GM23338 (cell line): ENCODE results near the gene ACSBG1. TPM values are rescaled to one million over a fixed set of nuclear protein-coding genes. Genes with fewer than 3 reads are reported as not detected.

Source experiments
- ATAC-seq: fragments of 200-7000 bp; cut with Tn5 transposase; 3 replicates; pipeline ENCODE4 v1.9.1; 2020
- DNase-seq: peaks from one replicate; pipeline ENCODE4 v3.0.0-alpha.2; 2015; ENCODE audit warnings: low spot score
- H2AFZ ChIP-seq: fragments of 200-600 bp; sonication (generic); 2 replicates; pipeline ENCODE4 v1.8.0; 2016; ENCODE audit warnings: antibody characterized with exemption, mild to moderate bottlenecking, moderate library complexity
- H3F3A ChIP-seq: fragments of 200-600 bp; sonication (generic); replicated peaks from 2 replicates; pipeline ENCODE4 v1.8.0; 2017; ENCODE audit warnings: antibody characterized with exemption, mixed run types, low read depth
- H3K27ac ChIP-seq: fragments of 200-600 bp; sonication (generic); 2 replicates; pipeline ENCODE4 v1.6.1; 2016; ENCODE audit warnings: low read depth
- H3K27me3 ChIP-seq: fragments of 200-600 bp; sonication (generic); 2 replicates; pipeline ENCODE4 v1.8.0; 2016; ENCODE audit warnings: mild to moderate bottlenecking, mixed run types, moderate library complexity; ENCODE audit not compliant: insufficient read depth
- H3K36me3 ChIP-seq: fragments of 200-600 bp; sonication (generic); 2 replicates; pipeline ENCODE4 v1.8.0; 2016; ENCODE audit warnings: mild to moderate bottlenecking; ENCODE audit not compliant: insufficient read depth
- H3K4me1 ChIP-seq: fragments of 200-600 bp; sonication (generic); 2 replicates; pipeline ENCODE4 v1.8.0; 2016; ENCODE audit warnings: mild to moderate bottlenecking, moderate library complexity; ENCODE audit not compliant: insufficient read depth
- H3K4me2 ChIP-seq: fragments of 200-600 bp; sonication (generic); 2 replicates; pipeline ENCODE4 v1.7.1; 2017; ENCODE audit warnings: mixed run types
- H3K4me3 ChIP-seq: fragments of 200-600 bp; sonication (generic); 2 replicates; pipeline ENCODE4 v1.6.1; 2016; ENCODE audit warnings: mixed run types
- H3K79me2 ChIP-seq: fragments of 200-600 bp; sonication (generic); replicated peaks from 2 replicates; pipeline ENCODE4 v1.8.0; 2017; ENCODE audit warnings: mild to moderate bottlenecking; ENCODE audit not compliant: insufficient read depth
- H3K9me2 ChIP-seq: fragments of 200-600 bp; sonication (generic); 2 replicates; pipeline ENCODE4 v1.8.0; 2017; ENCODE audit not compliant: insufficient read depth
- H4K20me1 ChIP-seq: fragments of 200-600 bp; sonication (generic); replicated peaks from 2 replicates; pipeline ENCODE4 v1.8.0; 2017; ENCODE audit warnings: mild to moderate bottlenecking; ENCODE audit not compliant: insufficient read depth
- H3K27ac Mint-ChIP-seq: 2 replicates; pipeline ENCODE4 v1.8.0; 2020; ENCODE audit warnings: inconsistent platforms, mild to moderate bottlenecking, moderate library complexity, mixed read lengths
- H3K27me3 Mint-ChIP-seq: 3 replicates; pipeline ENCODE4 v1.8.0; 2022; ENCODE audit warnings: low read depth, mild to moderate bottlenecking, moderate library complexity, mixed read lengths, inconsistent platforms; ENCODE audit not compliant: insufficient read depth, poor library complexity
- H3K36me3 Mint-ChIP-seq: 3 replicates; pipeline ENCODE4 v1.8.0; 2021; ENCODE audit warnings: low read depth, mild to moderate bottlenecking, inconsistent platforms, moderate library complexity, mixed read lengths
- H3K4me1 Mint-ChIP-seq: 3 replicates; pipeline ENCODE4 v1.8.0; 2020; ENCODE audit warnings: mild to moderate bottlenecking, inconsistent platforms, mixed read lengths
- H3K4me3 Mint-ChIP-seq: 3 replicates; pipeline ENCODE4 v1.8.0; 2021; ENCODE audit warnings: moderate library complexity, mild to moderate bottlenecking, inconsistent platforms, mixed read lengths
- H3K9me3 Mint-ChIP-seq: 3 replicates; pipeline ENCODE4 v1.8.0; 2020; ENCODE audit warnings: moderate library complexity, mild to moderate bottlenecking, inconsistent platforms, mixed read lengths
- CREB1 ChIP-seq: fragments of 250-450 bp; sonication (Bioruptor Pico); IDR thresholded peaks from 2 replicates; pipeline ENCODE4 v1.5.0; 2020; ENCODE audit warnings: low read depth, mild to moderate bottlenecking, moderate library complexity
- ETS1 ChIP-seq: IDR thresholded peaks from 2 replicates; pipeline ENCODE4 v1.6.1; 2016; ENCODE audit warnings: antibody characterized with exemption
- EZH2phosphoT487 ChIP-seq: fragments of 200-600 bp; sonication (generic); IDR thresholded peaks from one replicate; pipeline ENCODE4 v1.8.1; 2018; ENCODE audit warnings: antibody characterized with exemption; ENCODE audit not compliant: unreplicated experiment
- NANOG ChIP-seq: IDR thresholded peaks from 2 replicates; pipeline ENCODE4 v1.6.1; 2016; ENCODE audit warnings: antibody characterized with exemption, borderline replicate concordance
- POLR2AphosphoS5 ChIP-seq: IDR thresholded peaks from 2 replicates; pipeline ENCODE4 v1.6.1; 2016; ENCODE audit warnings: antibody characterized with exemption, low read depth
- STAT1 ChIP-seq: IDR thresholded peaks from one replicate; pipeline ENCODE4 v1.6.1; 2016; ENCODE audit warnings: antibody characterized with exemption; ENCODE audit not compliant: unreplicated experiment
- ZNF114 ChIP-seq: fragments of 250-450 bp; sonication (Bioruptor Pico); IDR thresholded peaks from 2 replicates; pipeline ENCODE4 v1.5.0; 2020; ENCODE audit warnings: mild to moderate bottlenecking, moderate library complexity
- ZNF331 ChIP-seq: fragments of 250-450 bp; sonication (Bioruptor Pico); IDR thresholded peaks from 2 replicates; pipeline ENCODE4 v1.5.0; 2020; ENCODE audit warnings: low read depth, mild to moderate bottlenecking, moderate library complexity
- polyA plus RNA-seq: library from polyadenylated mRNA; unstranded; fragments of >200 nt; fragmentation: Nextera tagmentation; extraction: Ambion mirVana; gene quantifications from 2 replicates; pipeline ENCODE4 v1.2.1, GENCODE V29; 2016
- total RNA-seq: library from RNA; depleted of rRNA; stranded (reverse); fragments of >200 nt; shearing (Covaris generic); gene quantifications from 2 replicates; pipeline ENCODE4 v1.2.3, GENCODE V29; 2014
- TF ChIP-seq, protein P1 (sequence below): IDR thresholded peaks from one replicate; pipeline ENCODE4 v1.6.1; 2018; ENCODE audit warnings: antibody characterized with exemption; ENCODE audit not compliant: unreplicated experiment
- TF ChIP-seq, protein P2 (sequence below), 2 experiments: fragments of 200-600 bp in 1 of 2; sonication (generic) in 1 of 2; conservative IDR thresholded peaks; 2 replicates each; pipeline versions ENCODE4 v1.5.1 to v1.6.1; 2016 to 2017; ENCODE audit warnings: antibody characterized with exemption in 2 of 2, low read depth in 2 of 2, mild to moderate bottlenecking in 2 of 2, moderate library complexity in 1 of 2

The ACSBG1 gene
- total and polyA plus RNA-seq, 2 experiments from 2014 or later: 1.9 to 10.0 TPM

DNA sequence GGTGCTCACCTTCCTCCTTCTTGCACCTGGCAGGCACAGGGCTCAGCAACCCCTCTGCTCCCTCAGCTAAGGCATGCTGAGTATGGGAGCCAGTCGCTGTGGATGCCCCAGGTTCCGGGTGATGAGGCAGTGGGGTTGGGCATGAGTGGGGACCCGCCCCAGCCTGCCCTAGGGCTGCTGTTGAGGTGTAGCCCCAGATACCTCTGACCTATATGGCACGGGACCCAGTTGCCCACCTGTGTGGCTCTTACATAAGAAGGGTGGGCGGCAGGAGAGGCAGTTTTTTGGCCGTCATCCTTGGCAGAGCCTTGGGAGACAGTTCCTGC lies 21.0 kb downstream of the ACSBG1 start:
- Mint-ChIP-seq H3K4me1 (peaks cover 6% of the 10 kb centered on the region), H3K36me3 (no peaks in the 10 kb centered on the region), H3K4me3 (no peak overlapping the region), H3K9me3 (no peaks in the 10 kb centered on the region), H3K27ac (no peak overlapping the region), H3K27me3 (peaks cover 15% of the 10 kb centered on the region)
- Histone ChIP-seq H3K9me2 (no peaks in the 10 kb centered on the region), H3K4me2 (no peak overlapping the region), H3K27ac (no peak overlapping the region), H3K79me2 (no peaks in the 10 kb centered on the region), H3K27me3 (no peaks in the 10 kb centered on the region), H3F3A (no peaks in the 10 kb centered on the region), H3K36me3 (no peaks in the 10 kb centered on the region; the same call in 1 of the 2 replicates), H4K20me1 (no peaks in the 10 kb centered on the region), H3K4me1 (0 out of 2 replicates have a peak, but pooled peaks cover 6% of the 10 kb centered on the region), H3K4me3 (no peak overlapping the region), H2AFZ (no peak overlapping the region)
- DNase-seq (no peak), ATAC-seq (no peak)
- TF ChIP-seq EZH2phosphoT487 (no peak), ZNF114 (no peak), CREB1 (CRISPR knock-in tag) (no peak), STAT1 (no peak), POLR2AphosphoS5 (no peak), ETS1 (no peak), ZNF331 (CRISPR knock-in tag) (no peak), NANOG (no peak)
- TF ChIP-seq, protein P1, sequence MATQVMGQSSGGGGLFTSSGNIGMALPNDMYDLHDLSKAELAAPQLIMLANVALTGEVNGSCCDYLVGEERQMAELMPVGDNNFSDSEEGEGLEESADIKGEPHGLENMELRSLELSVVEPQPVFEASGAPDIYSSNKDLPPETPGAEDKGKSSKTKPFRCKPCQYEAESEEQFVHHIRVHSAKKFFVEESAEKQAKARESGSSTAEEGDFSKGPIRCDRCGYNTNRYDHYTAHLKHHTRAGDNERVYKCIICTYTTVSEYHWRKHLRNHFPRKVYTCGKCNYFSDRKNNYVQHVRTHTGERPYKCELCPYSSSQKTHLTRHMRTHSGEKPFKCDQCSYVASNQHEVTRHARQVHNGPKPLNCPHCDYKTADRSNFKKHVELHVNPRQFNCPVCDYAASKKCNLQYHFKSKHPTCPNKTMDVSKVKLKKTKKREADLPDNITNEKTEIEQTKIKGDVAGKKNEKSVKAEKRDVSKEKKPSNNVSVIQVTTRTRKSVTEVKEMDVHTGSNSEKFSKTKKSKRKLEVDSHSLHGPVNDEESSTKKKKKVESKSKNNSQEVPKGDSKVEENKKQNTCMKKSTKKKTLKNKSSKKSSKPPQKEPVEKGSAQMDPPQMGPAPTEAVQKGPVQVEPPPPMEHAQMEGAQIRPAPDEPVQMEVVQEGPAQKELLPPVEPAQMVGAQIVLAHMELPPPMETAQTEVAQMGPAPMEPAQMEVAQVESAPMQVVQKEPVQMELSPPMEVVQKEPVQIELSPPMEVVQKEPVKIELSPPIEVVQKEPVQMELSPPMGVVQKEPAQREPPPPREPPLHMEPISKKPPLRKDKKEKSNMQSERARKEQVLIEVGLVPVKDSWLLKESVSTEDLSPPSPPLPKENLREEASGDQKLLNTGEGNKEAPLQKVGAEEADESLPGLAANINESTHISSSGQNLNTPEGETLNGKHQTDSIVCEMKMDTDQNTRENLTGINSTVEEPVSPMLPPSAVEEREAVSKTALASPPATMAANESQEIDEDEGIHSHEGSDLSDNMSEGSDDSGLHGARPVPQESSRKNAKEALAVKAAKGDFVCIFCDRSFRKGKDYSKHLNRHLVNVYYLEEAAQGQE: no peak

GRCh38 chr15:78212546-78213424 lies 21.6 kb downstream of the ACSBG1 start:
- no peaks in the 10 kb centered on the region for H3K79me2 ChIP-seq
- Mint-ChIP-seq H3K9me3 (no peaks in the 10 kb centered on the region), H3K27ac (no peak overlapping the region), H3K4me3 (no peak overlapping the region), H3K27me3 (peaks cover 15% of the 10 kb centered on the region), H3K4me1 (peaks cover 6% of the 10 kb centered on the region), H3K36me3 (no peaks in the 10 kb centered on the region)
- ATAC-seq (no peak), DNase-seq (no peak)
- no peaks in the 10 kb centered on the region for H3K27me3 ChIP-seq
- H3K4me2 ChIP-seq: no peak overlapping the region
- H3K4me1 ChIP-seq: 0 out of 2 replicates have a peak, but pooled peaks cover 6% of the 10 kb centered on the region
- H3K36me3 ChIP-seq: no peaks in the 10 kb centered on the region; the same call in 1 of the 2 replicates
- no peak overlapping the region for H3K4me3 ChIP-seq
- H3F3A ChIP-seq: no peaks in the 10 kb centered on the region
- H3K27ac ChIP-seq: no peak overlapping the region
- H2AFZ ChIP-seq: no peak overlapping the region
- H4K20me1 ChIP-seq: no peaks in the 10 kb centered on the region
- no peaks in the 10 kb centered on the region for H3K9me2 ChIP-seq
- TF ChIP-seq, protein P2, sequence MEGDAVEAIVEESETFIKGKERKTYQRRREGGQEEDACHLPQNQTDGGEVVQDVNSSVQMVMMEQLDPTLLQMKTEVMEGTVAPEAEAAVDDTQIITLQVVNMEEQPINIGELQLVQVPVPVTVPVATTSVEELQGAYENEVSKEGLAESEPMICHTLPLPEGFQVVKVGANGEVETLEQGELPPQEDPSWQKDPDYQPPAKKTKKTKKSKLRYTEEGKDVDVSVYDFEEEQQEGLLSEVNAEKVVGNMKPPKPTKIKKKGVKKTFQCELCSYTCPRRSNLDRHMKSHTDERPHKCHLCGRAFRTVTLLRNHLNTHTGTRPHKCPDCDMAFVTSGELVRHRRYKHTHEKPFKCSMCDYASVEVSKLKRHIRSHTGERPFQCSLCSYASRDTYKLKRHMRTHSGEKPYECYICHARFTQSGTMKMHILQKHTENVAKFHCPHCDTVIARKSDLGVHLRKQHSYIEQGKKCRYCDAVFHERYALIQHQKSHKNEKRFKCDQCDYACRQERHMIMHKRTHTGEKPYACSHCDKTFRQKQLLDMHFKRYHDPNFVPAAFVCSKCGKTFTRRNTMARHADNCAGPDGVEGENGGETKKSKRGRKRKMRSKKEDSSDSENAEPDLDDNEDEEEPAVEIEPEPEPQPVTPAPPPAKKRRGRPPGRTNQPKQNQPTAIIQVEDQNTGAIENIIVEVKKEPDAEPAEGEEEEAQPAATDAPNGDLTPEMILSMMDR (conservative IDR thresholded peaks at IDR 0.05; ENCODE audit: low read depth in 2 of 2): no peak
